Eye (tissue), 1 donor: ENCODE data around the gene TMEM88.

Experiments used
- DNase-seq: peaks from one replicate; pipeline ENCODE4 v3.0.0-alpha.2; 2015

Gene TMEM88

GRCh38 chr17:7886227-7887037 lies 31.6 kb downstream of the TMEM88 start:
- DNase-seq, result peak; percentile 82

- no peak for DNase-seq
Observed at GRCh38 chr17:7887038-7887481, 32.2 kb downstream of the TMEM88 start.

DNA sequence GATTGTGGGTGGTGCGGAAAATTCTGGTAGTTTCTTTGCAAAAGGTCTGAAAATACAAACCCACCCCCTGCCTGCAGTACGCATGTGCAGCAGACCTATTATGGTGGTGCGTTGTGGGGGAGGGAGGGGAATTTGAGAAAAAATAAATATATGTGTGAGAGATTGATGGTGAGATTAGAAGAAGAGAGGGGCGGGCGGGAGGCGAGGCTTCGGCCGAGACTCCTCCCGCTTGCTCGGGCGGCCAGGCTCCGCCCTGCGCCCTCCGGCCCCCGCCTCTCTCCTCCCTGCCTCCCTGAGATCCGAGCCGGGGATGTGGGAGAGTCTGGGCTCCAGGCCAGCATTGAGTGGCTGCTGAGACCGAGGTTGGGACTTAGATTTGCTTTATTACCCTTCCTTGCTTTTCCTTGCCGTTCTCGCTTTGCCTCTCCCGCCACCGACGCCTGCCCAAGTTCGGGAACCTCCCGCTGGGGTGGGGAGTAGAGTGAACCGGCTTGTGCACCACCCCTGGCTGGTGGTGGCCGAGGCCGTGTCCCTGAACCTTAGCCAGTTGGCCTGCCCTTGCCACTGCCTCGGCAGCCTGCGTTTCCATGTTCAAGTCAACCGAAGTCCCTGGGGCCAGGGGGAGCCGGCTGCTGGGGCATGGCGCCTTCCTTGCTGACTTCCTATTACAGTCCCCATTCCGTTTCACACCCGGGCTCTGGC lies 32.8 kb downstream of the TMEM88 start:
- DNase-seq, result peak; percentile 97

DNA sequence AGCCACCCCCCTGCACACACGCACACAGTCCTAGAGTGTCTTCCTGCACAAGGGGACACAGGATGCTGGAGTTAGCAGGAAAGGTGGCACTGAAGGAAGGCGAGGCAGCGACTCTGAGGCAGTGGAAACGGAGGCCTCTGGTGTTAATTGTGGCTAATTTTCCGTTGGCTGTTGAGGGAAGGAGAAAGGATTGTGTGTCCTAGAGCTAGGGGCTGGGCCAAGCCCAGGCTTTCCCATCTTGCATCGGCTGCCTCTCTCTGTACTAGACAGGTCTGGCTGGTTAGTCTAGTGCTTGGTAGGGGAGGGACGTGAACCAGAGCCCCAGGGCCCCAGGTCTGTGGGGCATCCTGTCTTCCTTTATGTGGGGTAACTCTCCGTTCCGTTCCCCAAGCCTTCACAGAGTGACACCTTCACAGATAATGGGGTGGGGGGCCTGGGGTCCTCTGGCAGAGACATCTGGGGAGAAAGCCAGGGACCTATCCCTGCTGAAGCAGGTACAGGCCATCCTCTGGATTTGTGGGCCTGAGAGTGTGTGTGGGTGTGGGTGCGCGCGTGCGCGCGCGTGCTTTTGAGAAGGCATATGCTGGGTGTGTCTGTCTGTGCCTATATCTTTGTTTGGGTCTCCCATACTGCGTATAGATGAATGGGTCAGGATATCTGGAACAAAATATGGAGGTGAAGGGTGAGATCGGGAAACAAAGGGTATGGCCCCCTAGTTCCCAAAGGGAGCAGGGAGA lies 33.5 kb downstream of the TMEM88 start, which contains the start of gene CHD3:
TSS of gene CHD3 (plus strand) at position 606 of the 737 bp plus-strand sequence. CDS start 212 bp downstream, outside the sequence.
- peak; percentile 64 for DNase-seq

- DNase-seq, result peak; percentile 88
Observed at GRCh38 chr17:7889166-7889955, 34.5 kb downstream of the TMEM88 start.

- no peak for DNase-seq
Observed at GRCh38 chr17:7893187-7893880, 38.5 kb downstream of the TMEM88 start.

GRCh38 chr17:7894226-7894625 lies 39.4 kb downstream of the TMEM88 start:
- no peak for DNase-seq

GRCh38 chr17:7894866-7895265 lies 40.0 kb downstream of the TMEM88 start:
- DNase-seq, result no peak

GRCh38 chr17:7897090-7897489 lies 42.2 kb downstream of the TMEM88 start:
- no peak for DNase-seq

DNA sequence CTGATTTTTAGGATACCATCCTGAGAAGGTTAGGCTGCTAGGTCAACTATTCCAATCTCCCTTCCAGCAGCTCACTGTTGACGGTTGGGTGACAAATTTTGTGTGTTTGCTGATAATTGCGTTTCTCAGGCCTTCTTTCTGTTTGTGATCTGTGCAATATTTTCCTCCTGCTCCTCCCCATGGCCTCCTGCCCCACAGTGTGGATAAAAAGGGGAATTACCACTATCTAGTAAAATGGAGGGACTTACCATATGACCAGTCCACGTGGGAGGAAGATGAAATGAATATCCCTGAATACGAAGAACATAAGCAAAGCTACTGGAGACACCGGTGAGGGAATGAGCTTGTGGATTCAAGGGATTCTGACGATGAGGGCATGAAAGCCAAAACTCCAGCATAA lies 42.9 kb downstream of the TMEM88 start:
- DNase-seq, result no peak

GRCh38 chr17:7903154-7904103 lies 48.6 kb downstream of the TMEM88 start:
- DNase-seq, result no peak
